Measurements from ENCODE around the gene CAV2. TPM values are rescaled to one million over a fixed set of nuclear protein-coding genes. Genes with fewer than 3 reads are reported as not detected.

CAV2 gene
- total and polyA plus RNA-seq, 2 of the 8 experiments (the other 6 are each of a cell fraction or from before 2014, with no cell fraction given), result 2.8 to 4.7 TPM

DNA sequence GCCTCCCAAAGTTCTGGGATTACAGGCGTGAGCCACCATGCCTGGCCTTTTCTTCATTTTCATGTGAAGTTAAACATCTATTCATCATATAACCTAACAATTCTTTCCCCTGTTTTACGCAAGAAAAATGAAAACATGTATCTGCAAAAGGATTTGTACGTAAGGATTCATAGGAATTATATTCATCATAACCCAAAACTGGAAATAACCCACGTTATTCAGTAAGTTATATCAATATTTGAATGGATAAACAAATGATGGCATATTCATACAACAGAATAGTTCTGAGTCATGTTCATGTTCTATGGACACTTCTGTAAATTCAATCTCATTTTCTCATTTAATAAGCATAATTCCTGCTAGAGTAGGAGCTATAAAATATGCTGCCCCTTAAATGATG lies 35.2 kb upstream of the CAV2 start (continued):
- TF ChIP-seq HDAC2 (IDR thresholded peaks at IDR 0.05; ENCODE audit: borderline replicate concordance in 1 of 2, low read depth in 2 of 2, low read length in 2 of 2) (no peak), TCF12 (IDR thresholded peaks at IDR 0.05; ENCODE audit: low read depth, low read length) (no peak), POU5F1 (IDR thresholded peaks at IDR 0.05; ENCODE audit: low read depth, low read length) (no peak), CEBPB (IDR thresholded peaks at IDR 0.05; ENCODE audit: low read depth, low read length) (no peak), EP300 (IDR thresholded peaks at IDR 0.05; ENCODE audit: borderline replicate concordance in 1 of 2, low read depth in 2 of 2, low read length in 2 of 2) (no peak), YY1 (IDR thresholded peaks at IDR 0.05; ENCODE audit: low read depth, low read length) (no peak), POLR2A (IDR thresholded peaks at IDR 0.05; ENCODE audit: control extremely low read depth in 1 of 2, low read depth in 2 of 2, low read length in 2 of 2) (no peak), RAD21 (IDR thresholded peaks at IDR 0.05 in 1 of 2, conservative IDR thresholded peaks at IDR 0.05 in 1 of 2; ENCODE audit: low read depth in 2 of 2, low read length in 2 of 2) (no peak)
